Endothelial cell of umbilical vein (primary cell): ENCODE results near the gene PLEKHA6. TPM values are rescaled to one million over a fixed set of nuclear protein-coding genes. Genes with fewer than 3 reads are reported as not detected.
A peak's percentile ranks its signal among the peaks of the same experiment; 100 is the strongest.

Experiments
- BruUV-seq: library from RNA; stranded (reverse); fragments of 400-500 nt; replicated peaks from 2 replicates; lab custom pipeline; 2021; lab: Mats Ljungman, UMichigan
- CTCF ChIA-PET: fragments of 300-600, 350-600 bp; sonication (Branson Sonifier 250); formaldehyde crosslinking; loops from one replicate; lab custom pipeline; 2021; ENCODE audit warnings: antibody characterized with exemption, inconsistent platforms; lab: Charles Lee
- POLR2A ChIA-PET: fragments of 300-600, 350-600 bp; sonication (Branson Sonifier 250); formaldehyde crosslinking; loops from one replicate; lab custom pipeline; 2021; ENCODE audit warnings: antibody characterized with exemption, inconsistent platforms; lab: Charles Lee
- DNase-seq: peaks from one replicate; pipeline ENCODE4 v3.0.0-alpha.2; 2011; ENCODE audit warnings: low read depth, low spot score
- FAIRE-seq: peaks from 2 replicates; lab custom pipeline; 2011; peaks lifted over from hg19 to GRCh38; lab: Jason Lieb, UNC
- H2AFZ ChIP-seq: 2 replicates; pipeline ENCODE4 v1.6.0; 2012; ENCODE audit warnings: low read depth, low read length, control low read depth, inconsistent platforms
- H3K27ac ChIP-seq: 2 replicates; pipeline ENCODE4 v1.5.1; 2011; ENCODE audit warnings: low read depth, mild to moderate bottlenecking, control low read depth, low read length, moderate library complexity; ENCODE audit not compliant: insufficient read depth
- H3K27me3 ChIP-seq, 2 experiments: 2 replicates each; pipeline versions ENCODE4 v1.6.0 to v1.6.1; 2011; ENCODE audit warnings: low read length in 2 of 2, mixed read lengths in 1 of 2; ENCODE audit not compliant: control insufficient read depth in 2 of 2, insufficient read depth in 2 of 2
- H3K36me3 ChIP-seq, 2 experiments: 2 replicates in 1 of 2; 3 replicates in 1 of 2; pipeline ENCODE4 v1.5.1; 2011; ENCODE audit warnings: low read length in 2 of 2, mild to moderate bottlenecking in 1 of 2, moderate library complexity in 1 of 2; ENCODE audit not compliant: control insufficient read depth in 2 of 2, insufficient read depth in 2 of 2; ENCODE audit errors: extremely low read depth in 1 of 2
- H3K4me1 ChIP-seq: 3 replicates; pipeline ENCODE4 v1.5.1; 2011; ENCODE audit warnings: mild to moderate bottlenecking, low read length; ENCODE audit not compliant: control insufficient read depth, insufficient read depth; ENCODE audit errors: extremely low read depth
- H3K4me2 ChIP-seq: 2 replicates; pipeline ENCODE4 v1.6.1; 2011; ENCODE audit warnings: low read length, control low read depth, mixed read lengths; ENCODE audit not compliant: insufficient read depth
- H3K4me3 ChIP-seq, 3 experiments: fragments of 200-600 bp in 1 of 3; sonication (generic), shearing (Covaris generic) in 1 of 3; replicated peaks in 1 of 3; 2 replicates each; pipeline ENCODE4 v1.5.1; 2011 to 2016; ENCODE audit warnings: control low read depth in 3 of 3, low read length in 3 of 3, mild to moderate bottlenecking in 2 of 3, inconsistent platforms in 1 of 3, low read depth in 1 of 3, moderate library complexity in 1 of 3; ENCODE audit not compliant: insufficient read depth in 1 of 3
- H3K79me2 ChIP-seq: 2 replicates; pipeline ENCODE4 v1.6.0; 2012; ENCODE audit warnings: low read length, inconsistent platforms; ENCODE audit not compliant: control insufficient read depth, insufficient read depth
- H3K9ac ChIP-seq: replicated peaks from 2 replicates; pipeline ENCODE3; 2011; ENCODE audit warnings: low read length, control low read depth; ENCODE audit not compliant: insufficient read depth; ENCODE audit errors: extremely low read depth
- H3K9me1 ChIP-seq: replicated peaks from 3 replicates; pipeline ENCODE4 v1.6.0; 2011; ENCODE audit warnings: mild to moderate bottlenecking, low read length; ENCODE audit not compliant: control insufficient read depth, insufficient read depth; ENCODE audit errors: extremely low read depth
- H3K9me3 ChIP-seq: replicated peaks from 2 replicates; pipeline ENCODE4 v1.5.1; 2012; ENCODE audit warnings: low read length, inconsistent platforms; ENCODE audit not compliant: control insufficient read depth, insufficient read depth
- H4K20me1 ChIP-seq: replicated peaks from 2 replicates; pipeline ENCODE3; 2011; ENCODE audit warnings: mild to moderate bottlenecking, low read length; ENCODE audit not compliant: control insufficient read depth, insufficient read depth; ENCODE audit errors: extremely low read depth
- EZH2 ChIP-seq: IDR thresholded peaks from 2 replicates; pipeline ENCODE4 v1.6.1; 2012; ENCODE audit warnings: borderline replicate concordance, low read depth, mild to moderate bottlenecking, moderate library complexity, low read length, inconsistent platforms; ENCODE audit not compliant: severe bottlenecking
- FOS ChIP-seq: IDR thresholded peaks from 2 replicates; pipeline ENCODE4 v1.6.1; 2011; ENCODE audit warnings: mild to moderate bottlenecking, low read length, moderate library complexity, borderline replicate concordance; ENCODE audit not compliant: insufficient read depth
- GATA2 ChIP-seq: IDR thresholded peaks from 2 replicates; pipeline ENCODE4 v1.7.0; 2011; ENCODE audit warnings: low read depth, mild to moderate bottlenecking, moderate library complexity, mixed read lengths, low read length; ENCODE audit not compliant: insufficient read length, insufficient read depth
- JUN ChIP-seq: IDR thresholded peaks from 2 replicates; pipeline ENCODE4 v1.6.1; 2011; ENCODE audit warnings: borderline replicate concordance, low read depth; ENCODE audit not compliant: insufficient read length, insufficient read depth
- MYC ChIP-seq: IDR thresholded peaks from one replicate; pipeline ENCODE4 v1.6.1; 2011; ENCODE audit warnings: mild to moderate bottlenecking, low read depth, low read length
- POLR2A ChIP-seq: IDR thresholded peaks from 2 replicates; pipeline ENCODE4 v1.6.1; 2012; ENCODE audit warnings: low read depth, mild to moderate bottlenecking, control low read depth, low read length
- POLR2AphosphoS5 ChIP-seq: IDR thresholded peaks from 2 replicates; pipeline ENCODE4 v1.6.1; 2012; ENCODE audit warnings: low read depth, mild to moderate bottlenecking, control low read depth, low read length, moderate library complexity; ENCODE audit not compliant: insufficient read depth
- dilution Hi-C: fragments of 300-500 bp; cut with MboI; formaldehyde crosslinking; loops from one replicate; pipeline ENCODE4 v1.15.0; 2019; ENCODE audit warnings: low sequenced_read_pairs; ENCODE audit not compliant: extremely low pct_ligation_motif_present
- intact Hi-C: fragments of 100-400 bp; cut with micrococcal nuclease; formaldehyde crosslinking; loops from one replicate; pipeline ENCODE4 v1.10.0; 2022
- polyA plus RNA-seq, 4 experiments: library from polyadenylated mRNA; depleted of rRNA in 3 of 4; stranded (reverse) in 3 of 4; unstranded in 1 of 4; fragments of >200 nt; gene quantifications; 2 replicates each; pipeline versions ENCODE4 v1.2.1 to v1.2.3, GENCODE V29; 2011 to 2012; ENCODE audit warnings: missing spikeins in 1 of 4
- total RNA-seq: library from RNA; stranded (reverse); gene quantifications from 2 replicates; pipeline ENCODE4 v1.2.3, GENCODE V29; 2021
- TF ChIP-seq, protein P1 (sequence below): IDR thresholded peaks from 2 replicates; pipeline ENCODE4 v1.6.1; 2011; ENCODE audit not compliant: insufficient read depth, insufficient read length
- TF ChIP-seq, protein P2 (sequence below), 2 donors: IDR thresholded peaks; 1 replicate in 1 of 2; 2 replicates in 1 of 2; pipeline ENCODE4 v1.5.1; 2011; ENCODE audit warnings: low read length in 2 of 2, mild to moderate bottlenecking in 2 of 2, moderate library complexity in 2 of 2, control low read depth in 1 of 2, inconsistent platforms in 1 of 2, low read depth in 1 of 2; ENCODE audit not compliant: insufficient read depth in 1 of 2; ENCODE audit errors: extremely low read depth in 1 of 2

The PLEKHA6 gene
- total and polyA plus RNA-seq, 2 donors (not counting 3 experiments of a cell fraction or from before 2014, with no cell fraction given) = 2.1 to 15.0 TPM

DNA sequence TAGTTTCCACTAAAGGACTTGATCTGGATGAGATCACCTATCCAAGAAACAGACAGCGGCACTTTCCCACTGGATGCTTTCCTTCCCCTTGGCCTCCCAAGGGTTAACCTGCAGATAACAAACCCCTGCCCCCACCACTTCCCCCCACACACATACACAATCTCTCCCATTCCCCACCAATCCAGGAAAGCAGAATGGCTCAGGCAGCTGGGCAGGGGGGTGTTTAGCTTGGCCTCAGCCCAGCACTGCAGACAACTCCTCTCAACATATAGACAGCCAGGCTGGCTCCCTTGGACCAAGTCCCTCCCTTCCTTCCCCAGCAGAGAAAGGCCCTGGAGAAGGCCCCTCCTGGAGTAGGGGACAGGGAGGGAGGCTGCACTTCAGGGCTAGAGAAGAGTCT lies 24.6 kb downstream of the PLEKHA6 start:
- intact Hi-C loops (no loop called here), dilution Hi-C loops (loop anchor here (25.0 kb wide), 1 partner anchor 173 kb away; the partner anchor contains the start of genes ETNK2 and REN)

More for the DNA sequence above, 24.6 kb downstream of the PLEKHA6 start:
- DNase-seq = peak; percentile 81
- Histone ChIP-seq H3K36me3 (no peaks in the 10 kb centered on the region), H2AFZ (no peak overlapping the region), H3K79me2 (no peaks in the 10 kb centered on the region), H3K9me1 (no peaks in the 10 kb centered on the region), H3K4me3 (no peak overlapping the region), H3K9me3 (no peaks in the 10 kb centered on the region), H3K27ac (no peak overlapping the region), H3K4me2 (no peak overlapping the region), H3K9ac (no peak overlapping the region), H3K27me3 (no peaks in the 10 kb centered on the region), H4K20me1 (no peaks in the 10 kb centered on the region), H3K4me1 (peaks cover 20% of the 10 kb centered on the region)
- ChIA-PET CTCF (interaction anchor here (0.6 to 3.0 kb wide), 3 partner anchors 11 to 121 kb away, joined by 3 to 12 read pairs (median 3); partner anchors contain the start of gene GOLT1A), POLR2A (no interaction called here)
- no peak for TF ChIP-seq FOS
- no peak for TF ChIP-seq JUN
- TF ChIP-seq MYC = no peak
- peak; percentile 21 for TF ChIP-seq GATA2
- TF ChIP-seq, protein P1, sequence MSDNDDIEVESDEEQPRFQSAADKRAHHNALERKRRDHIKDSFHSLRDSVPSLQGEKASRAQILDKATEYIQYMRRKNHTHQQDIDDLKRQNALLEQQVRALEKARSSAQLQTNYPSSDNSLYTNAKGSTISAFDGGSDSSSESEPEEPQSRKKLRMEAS = no peak
- TF ChIP-seq, protein P2, sequence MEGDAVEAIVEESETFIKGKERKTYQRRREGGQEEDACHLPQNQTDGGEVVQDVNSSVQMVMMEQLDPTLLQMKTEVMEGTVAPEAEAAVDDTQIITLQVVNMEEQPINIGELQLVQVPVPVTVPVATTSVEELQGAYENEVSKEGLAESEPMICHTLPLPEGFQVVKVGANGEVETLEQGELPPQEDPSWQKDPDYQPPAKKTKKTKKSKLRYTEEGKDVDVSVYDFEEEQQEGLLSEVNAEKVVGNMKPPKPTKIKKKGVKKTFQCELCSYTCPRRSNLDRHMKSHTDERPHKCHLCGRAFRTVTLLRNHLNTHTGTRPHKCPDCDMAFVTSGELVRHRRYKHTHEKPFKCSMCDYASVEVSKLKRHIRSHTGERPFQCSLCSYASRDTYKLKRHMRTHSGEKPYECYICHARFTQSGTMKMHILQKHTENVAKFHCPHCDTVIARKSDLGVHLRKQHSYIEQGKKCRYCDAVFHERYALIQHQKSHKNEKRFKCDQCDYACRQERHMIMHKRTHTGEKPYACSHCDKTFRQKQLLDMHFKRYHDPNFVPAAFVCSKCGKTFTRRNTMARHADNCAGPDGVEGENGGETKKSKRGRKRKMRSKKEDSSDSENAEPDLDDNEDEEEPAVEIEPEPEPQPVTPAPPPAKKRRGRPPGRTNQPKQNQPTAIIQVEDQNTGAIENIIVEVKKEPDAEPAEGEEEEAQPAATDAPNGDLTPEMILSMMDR (IDR thresholded peaks at IDR 0.05; ENCODE audit: extremely low read depth in 1 of 2, insufficient read depth in 1 of 2, low read depth in 1 of 2, low read length in 2 of 2) = no peak
- peak; percentile 36 for TF ChIP-seq POLR2AphosphoS5
- no peak for TF ChIP-seq POLR2A
- no peak for TF ChIP-seq EZH2
- BruUV-seq = no TSS peak
- peak; percentile 73 for FAIRE-seq
